Erythroblast (primary cell): ENCODE results near the gene UBE2I.

Experiments
- GATA1 ChIP-seq: IDR thresholded peaks from 2 replicates; pipeline ENCODE4 v1.6.1; 2011; ENCODE audit warnings: low read depth, mild to moderate bottlenecking, control low read depth, low read length, moderate library complexity
- POLR2A ChIP-seq: IDR thresholded peaks from 2 replicates; pipeline ENCODE4 v1.6.1; 2011; ENCODE audit warnings: mild to moderate bottlenecking, low read length

- TF ChIP-seq POLR2A (no peak), GATA1 (no peak)
Observed at GRCh38 chr16:1349951-1350350, 40.5 kb downstream of the UBE2I start.
